ENCODE results near the gene PLEK2.

- no peak for TF ChIP-seq EZH2 (IDR thresholded peaks at IDR 0.05)
- TF ChIP-seq POLR2AphosphoS5 (IDR thresholded peaks at IDR 0.05; ENCODE audit: borderline replicate concordance, low read depth, low read length) = no peak
Observed at GRCh38 chr14:67372833-67373232, 39.1 kb downstream of the PLEK2 start.
